ENCODE data around the gene ADRM1.

Gene ADRM1

DNA sequence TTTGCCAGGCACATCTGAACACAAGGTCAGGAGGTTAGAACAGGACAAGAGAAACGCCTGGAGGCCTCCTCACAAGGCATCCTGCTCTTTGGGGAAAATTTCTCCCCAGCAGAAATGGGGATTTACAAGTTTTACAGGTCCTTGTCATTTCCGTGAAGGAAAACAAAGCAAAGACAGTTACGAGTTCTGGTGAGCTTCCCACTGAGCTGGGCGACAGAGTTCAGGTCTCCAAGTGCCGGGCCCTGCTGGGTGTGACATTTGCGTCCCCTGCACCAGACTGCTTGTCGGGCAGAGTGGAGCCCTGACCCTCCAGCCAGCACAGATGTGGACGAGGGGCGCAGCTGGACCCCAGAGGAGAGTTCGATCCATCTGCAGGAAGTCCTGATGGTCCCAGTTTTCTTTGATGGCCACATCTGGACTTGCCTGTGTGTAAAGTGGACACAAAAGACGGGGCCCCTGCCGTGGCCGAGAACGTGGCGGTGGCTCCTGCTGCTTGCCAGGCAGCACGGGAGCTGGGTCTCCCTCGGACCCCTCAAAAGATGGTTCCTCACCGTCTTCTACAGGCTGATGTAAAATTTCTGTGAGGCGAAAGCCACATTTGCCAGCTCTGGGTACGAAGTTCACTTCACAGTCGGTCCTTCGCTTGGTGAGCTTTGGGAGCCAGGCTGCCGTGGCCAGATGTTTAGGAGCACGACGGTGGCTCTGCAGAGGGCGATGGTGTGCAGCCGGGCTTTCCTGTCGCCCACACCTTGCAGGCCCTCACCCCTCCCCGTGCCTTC is 5.2 kb upstream of the ADRM1 start:
- TF ChIP-seq ZFP30 (CRISPR knock-in tag; IDR thresholded peaks at IDR 0.05) (no peak), SNAI2 (CRISPR knock-in tag; IDR thresholded peaks at IDR 0.05) (no peak), ZFP3 (CRISPR knock-in tag; IDR thresholded peaks at IDR 0.05) (no peak), GLIS3 (CRISPR knock-in tag; IDR thresholded peaks at IDR 0.05) (no peak), OSR1 (CRISPR knock-in tag; IDR thresholded peaks at IDR 0.05) (no peak), CREB5 (CRISPR knock-in tag; IDR thresholded peaks at IDR 0.05; ENCODE audit: low read depth) (no peak), RARB (CRISPR knock-in tag; IDR thresholded peaks at IDR 0.05) (no peak), TOX (CRISPR knock-in tag; IDR thresholded peaks at IDR 0.05; ENCODE audit: borderline replicate concordance) (no peak), ESRRG (CRISPR knock-in tag; IDR thresholded peaks at IDR 0.05) (no peak), BACH2 (CRISPR knock-in tag; IDR thresholded peaks at IDR 0.05; ENCODE audit: borderline replicate concordance) (no peak), TSHZ2 (CRISPR knock-in tag; IDR thresholded peaks at IDR 0.05) (no peak), TCF4 (CRISPR knock-in tag; IDR thresholded peaks at IDR 0.05; ENCODE audit: borderline replicate concordance) (no peak), ZNF565 (CRISPR knock-in tag; conservative IDR thresholded peaks at IDR 0.05; ENCODE audit: low read depth) (no peak), ZNF8 (CRISPR knock-in tag; IDR thresholded peaks at IDR 0.05) (no peak), ISL1 (CRISPR knock-in tag; IDR thresholded peaks at IDR 0.05) (no peak), PPARA (CRISPR knock-in tag; IDR thresholded peaks at IDR 0.05; ENCODE audit: borderline replicate concordance) (no peak), CSDC2 (CRISPR knock-in tag; IDR thresholded peaks at IDR 0.05) (no peak), ZC3H10 (CRISPR knock-in tag; IDR thresholded peaks at IDR 0.05) (no peak)
- TF ChIP-seq, protein P1, sequence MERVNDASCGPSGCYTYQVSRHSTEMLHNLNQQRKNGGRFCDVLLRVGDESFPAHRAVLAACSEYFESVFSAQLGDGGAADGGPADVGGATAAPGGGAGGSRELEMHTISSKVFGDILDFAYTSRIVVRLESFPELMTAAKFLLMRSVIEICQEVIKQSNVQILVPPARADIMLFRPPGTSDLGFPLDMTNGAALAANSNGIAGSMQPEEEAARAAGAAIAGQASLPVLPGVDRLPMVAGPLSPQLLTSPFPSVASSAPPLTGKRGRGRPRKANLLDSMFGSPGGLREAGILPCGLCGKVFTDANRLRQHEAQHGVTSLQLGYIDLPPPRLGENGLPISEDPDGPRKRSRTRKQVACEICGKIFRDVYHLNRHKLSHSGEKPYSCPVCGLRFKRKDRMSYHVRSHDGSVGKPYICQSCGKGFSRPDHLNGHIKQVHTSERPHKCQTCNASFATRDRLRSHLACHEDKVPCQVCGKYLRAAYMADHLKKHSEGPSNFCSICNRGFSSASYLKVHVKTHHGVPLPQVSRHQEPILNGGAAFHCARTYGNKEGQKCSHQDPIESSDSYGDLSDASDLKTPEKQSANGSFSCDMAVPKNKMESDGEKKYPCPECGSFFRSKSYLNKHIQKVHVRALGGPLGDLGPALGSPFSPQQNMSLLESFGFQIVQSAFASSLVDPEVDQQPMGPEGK (CRISPR knock-in tag; IDR thresholded peaks at IDR 0.05; ENCODE audit: borderline replicate concordance): no peak
- TF ChIP-seq, protein P2, sequence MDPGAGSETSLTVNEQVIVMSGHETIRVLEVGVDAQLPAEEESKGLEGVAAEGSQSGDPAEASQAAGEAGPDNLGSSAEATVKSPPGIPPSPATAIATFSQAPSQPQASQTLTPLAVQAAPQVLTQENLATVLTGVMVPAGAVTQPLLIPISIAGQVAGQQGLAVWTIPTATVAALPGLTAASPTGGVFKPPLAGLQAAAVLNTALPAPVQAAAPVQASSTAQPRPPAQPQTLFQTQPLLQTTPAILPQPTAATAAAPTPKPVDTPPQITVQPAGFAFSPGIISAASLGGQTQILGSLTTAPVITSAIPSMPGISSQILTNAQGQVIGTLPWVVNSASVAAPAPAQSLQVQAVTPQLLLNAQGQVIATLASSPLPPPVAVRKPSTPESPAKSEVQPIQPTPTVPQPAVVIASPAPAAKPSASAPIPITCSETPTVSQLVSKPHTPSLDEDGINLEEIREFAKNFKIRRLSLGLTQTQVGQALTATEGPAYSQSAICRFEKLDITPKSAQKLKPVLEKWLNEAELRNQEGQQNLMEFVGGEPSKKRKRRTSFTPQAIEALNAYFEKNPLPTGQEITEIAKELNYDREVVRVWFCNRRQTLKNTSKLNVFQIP (CRISPR knock-in tag; IDR thresholded peaks at IDR 0.05; ENCODE audit: borderline replicate concordance, low read depth): no peak
- ATAC-seq: no peak

GRCh38 chr20:62298577-62299249 is 4.1 kb upstream of the ADRM1 start:
- TF ChIP-seq TCF4 (CRISPR knock-in tag; IDR thresholded peaks at IDR 0.05; ENCODE audit: borderline replicate concordance) (no peak), ESRRG (CRISPR knock-in tag; IDR thresholded peaks at IDR 0.05) (no peak), ZNF8 (CRISPR knock-in tag; IDR thresholded peaks at IDR 0.05) (no peak), ZFP30 (CRISPR knock-in tag; IDR thresholded peaks at IDR 0.05) (no peak), CREB5 (CRISPR knock-in tag; IDR thresholded peaks at IDR 0.05; ENCODE audit: low read depth) (no peak), SNAI2 (CRISPR knock-in tag; IDR thresholded peaks at IDR 0.05) (no peak), ZFP3 (CRISPR knock-in tag; IDR thresholded peaks at IDR 0.05) (no peak), ZNF70 (CRISPR knock-in tag; IDR thresholded peaks at IDR 0.05) (no peak), TOX (CRISPR knock-in tag; IDR thresholded peaks at IDR 0.05; ENCODE audit: borderline replicate concordance) (no peak), OSR1 (CRISPR knock-in tag; IDR thresholded peaks at IDR 0.05) (no peak), ZC3H10 (CRISPR knock-in tag; IDR thresholded peaks at IDR 0.05) (no peak), ISL1 (CRISPR knock-in tag; IDR thresholded peaks at IDR 0.05) (no peak)
- TF ChIP-seq, protein P2 (CRISPR knock-in tag; IDR thresholded peaks at IDR 0.05; ENCODE audit: borderline replicate concordance, low read depth): no peak
- TF ChIP-seq, protein P1 (CRISPR knock-in tag; IDR thresholded peaks at IDR 0.05; ENCODE audit: borderline replicate concordance): no peak
- ATAC-seq: no peak

Measured in SK-N-SH treated with all-trans-retinoic acid at 6 μM for 48 hours (cell line).